ENCODE results near the gene SEMA4G. TPM values are rescaled to one million over a fixed set of nuclear protein-coding genes. Genes with fewer than 3 reads are reported as not detected.

SEMA4G gene
- total RNA-seq, 1 experiment from 2014 or later, result not detected

GRCh38 chr10:100980711-100981110 is 11.4 kb downstream of the SEMA4G start:
- peaks cover 3% of the 10 kb centered on the region for H3K4me1 ChIP-seq (ENCODE audit: low read length)
- no peaks in the 10 kb centered on the region for H3K27me3 ChIP-seq (ENCODE audit: low read length)
- H3K9me3 ChIP-seq (ENCODE audit: low read length), result no peaks in the 10 kb centered on the region
- no peak for DNase-seq
- H3K79me2 ChIP-seq (ENCODE audit: low read length), result peaks cover under 1% of the 10 kb centered on the region; the same call in 1 of the 2 replicates
- H4K20me1 ChIP-seq (ENCODE audit: insufficient read depth, low read depth, low read length), result no peaks in the 10 kb centered on the region
- no peak overlapping the region for H3K27ac ChIP-seq (ENCODE audit: low read length)
- H3K9ac ChIP-seq (ENCODE audit: low read length), result no peak overlapping the region
- no peak overlapping the region for H2AFZ ChIP-seq (ENCODE audit: low read length)
- H3K9me2 ChIP-seq (replicated peaks; ENCODE audit: insufficient read depth, low read length), result no peaks in the 10 kb centered on the region
- H3K4me3 ChIP-seq (ENCODE audit: low read length), result no peak overlapping the region
- peaks cover 4% of the 10 kb centered on the region; the same call in 1 of the 2 replicates for H3K36me3 ChIP-seq (ENCODE audit: insufficient read depth, low read length)
- no peak overlapping the region for H3K4me2 ChIP-seq (ENCODE audit: low read depth, low read length, poor library complexity, severe bottlenecking)

GRCh38 chr10:100981178-100981772 is 12.0 kb downstream of the SEMA4G start:
- no peak overlapping the region for H3K9ac ChIP-seq (ENCODE audit: low read length)
- DNase-seq, result no peak
- H2AFZ ChIP-seq (ENCODE audit: low read length), result no peak overlapping the region

DNA sequence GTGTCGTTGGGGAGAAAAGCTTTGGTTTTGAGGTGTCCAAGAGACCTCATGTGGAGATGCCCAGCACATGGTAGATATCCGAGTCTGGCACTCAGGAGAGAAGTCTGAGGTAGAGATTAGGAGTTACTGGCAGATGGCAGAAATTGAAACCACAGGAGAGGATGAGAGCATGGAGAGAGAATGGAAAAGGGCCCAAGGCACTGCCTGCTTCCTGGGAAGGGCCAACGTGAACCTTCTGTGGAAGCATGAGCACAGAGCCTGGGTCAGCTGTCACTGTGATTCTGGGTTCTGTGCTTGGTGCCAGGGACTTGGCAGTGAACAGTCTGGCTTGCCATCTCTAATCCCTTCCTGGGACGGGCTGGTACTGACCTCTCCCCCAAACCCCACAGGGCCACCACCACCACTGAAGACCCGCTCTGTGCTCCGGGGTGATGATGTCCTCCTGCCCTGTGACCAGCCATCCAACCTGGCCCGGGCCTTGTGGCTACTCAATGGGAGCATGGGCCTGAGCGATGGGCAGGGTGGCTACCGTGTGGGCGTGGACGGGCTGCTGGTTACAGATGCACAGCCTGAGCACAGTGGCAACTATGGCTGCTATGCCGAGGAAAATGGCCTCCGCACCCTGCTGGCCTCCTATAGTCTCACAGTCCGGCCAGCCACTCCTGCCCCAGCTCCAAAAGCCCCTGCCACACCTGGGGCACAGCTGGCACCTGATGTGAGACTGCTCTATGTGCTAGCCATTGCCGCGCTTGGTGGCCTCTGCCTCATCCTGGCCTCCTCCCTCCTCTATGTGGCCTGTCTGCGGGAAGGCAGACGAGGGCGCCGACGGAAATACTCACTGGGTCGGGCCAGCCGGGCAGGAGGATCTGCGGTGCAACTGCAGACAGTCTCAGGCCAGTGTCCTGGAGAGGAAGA is 13.9 kb downstream of the SEMA4G start:
- H3K9me2 ChIP-seq (replicated peaks; ENCODE audit: insufficient read depth, low read length), result no peaks in the 10 kb centered on the region
- no peaks in the 10 kb centered on the region for H4K20me1 ChIP-seq (ENCODE audit: insufficient read depth, low read depth, low read length)
- DNase-seq, result no peak
- H3K36me3 ChIP-seq (ENCODE audit: insufficient read depth, low read length), result peaks cover 4% of the 10 kb centered on the region; the same call in 1 of the 2 replicates
- H3K4me2 ChIP-seq (ENCODE audit: low read depth, low read length, poor library complexity, severe bottlenecking), result no peak overlapping the region
- no peak overlapping the region for H3K4me3 ChIP-seq (ENCODE audit: low read length)
- H3K9me3 ChIP-seq (ENCODE audit: low read length), result no peaks in the 10 kb centered on the region
- no peak overlapping the region for H3K27ac ChIP-seq (ENCODE audit: low read length)
- H3K4me1 ChIP-seq (ENCODE audit: low read length), result peaks cover 15% of the 10 kb centered on the region
- H3K9ac ChIP-seq (ENCODE audit: low read length), result no peak overlapping the region
- H2AFZ ChIP-seq (ENCODE audit: low read length), result no peak overlapping the region
- H3K27me3 ChIP-seq (ENCODE audit: low read length), result no peaks in the 10 kb centered on the region
- peaks cover 24% of the 10 kb centered on the region for H3K79me2 ChIP-seq (ENCODE audit: low read length)

More at GRCh38 chr10:100981178-100981772, 12.0 kb downstream of the SEMA4G start:
- H3K79me2 ChIP-seq (ENCODE audit: low read length), result peaks cover 6% of the 10 kb centered on the region
- no peak overlapping the region for H3K4me3 ChIP-seq (ENCODE audit: low read length)
- no peaks in the 10 kb centered on the region for H4K20me1 ChIP-seq (ENCODE audit: insufficient read depth, low read depth, low read length)
- H3K4me2 ChIP-seq (ENCODE audit: low read depth, low read length, poor library complexity, severe bottlenecking), result no peak overlapping the region
- H3K36me3 ChIP-seq (ENCODE audit: insufficient read depth, low read length), result peaks cover 4% of the 10 kb centered on the region; the same call in 1 of the 2 replicates
- H3K27ac ChIP-seq (ENCODE audit: low read length), result no peak overlapping the region
- no peaks in the 10 kb centered on the region for H3K27me3 ChIP-seq (ENCODE audit: low read length)
- no peaks in the 10 kb centered on the region for H3K9me3 ChIP-seq (ENCODE audit: low read length)
- no peaks in the 10 kb centered on the region for H3K9me2 ChIP-seq (replicated peaks; ENCODE audit: insufficient read depth, low read length)
- peaks cover 8% of the 10 kb centered on the region for H3K4me1 ChIP-seq (ENCODE audit: low read length)

DNA sequence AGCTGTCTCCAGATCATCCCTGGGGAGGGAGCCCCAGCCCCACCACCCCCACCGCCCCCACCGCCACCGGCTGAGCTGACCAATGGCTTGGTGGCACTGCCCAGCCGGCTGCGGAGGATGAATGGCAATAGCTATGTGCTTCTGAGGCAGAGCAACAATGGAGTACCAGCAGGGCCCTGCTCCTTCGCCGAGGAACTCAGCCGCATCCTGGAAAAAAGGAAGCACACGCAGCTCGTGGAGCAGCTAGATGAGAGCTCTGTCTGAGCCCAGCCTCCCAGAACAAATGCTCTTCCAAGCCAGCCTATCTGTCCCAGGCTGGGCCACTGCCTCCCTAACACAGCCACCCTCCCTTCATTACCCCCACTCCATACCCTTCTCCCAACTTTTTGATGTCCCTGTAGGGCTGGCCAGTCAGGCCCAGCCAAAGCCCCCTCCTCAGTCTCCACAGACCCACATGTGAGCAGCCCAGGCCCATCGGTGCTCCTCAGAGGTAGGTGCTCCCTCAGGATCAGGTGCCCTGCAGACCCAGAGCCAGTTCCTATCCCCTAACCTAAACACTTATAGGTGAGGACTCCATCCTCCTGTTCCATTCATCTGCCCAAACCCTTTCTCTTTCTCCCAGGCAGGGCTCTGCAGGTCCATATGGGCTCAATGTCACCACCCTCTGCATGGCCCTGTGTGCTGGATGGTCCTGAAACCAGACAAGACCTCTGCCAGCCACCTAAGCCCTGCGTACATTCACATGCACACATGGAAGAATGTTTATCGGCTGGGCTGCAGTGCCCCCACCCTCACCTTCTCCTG is 14.8 kb downstream of the SEMA4G start:
- Histone ChIP-seq H3K4me1 (ENCODE audit: low read length) (peaks cover 24% of the 10 kb centered on the region), H3K4me3 (ENCODE audit: low read length) (no peak overlapping the region), H3K4me2 (ENCODE audit: low read depth, low read length, poor library complexity, severe bottlenecking) (no peak overlapping the region), H2AFZ (ENCODE audit: low read length) (no peak overlapping the region), H4K20me1 (ENCODE audit: insufficient read depth, low read depth, low read length) (peaks cover 7% of the 10 kb centered on the region), H3K36me3 (ENCODE audit: insufficient read depth, low read length) (peaks cover 11% of the 10 kb centered on the region; the same call in 1 of the 2 replicates), H3K27ac (ENCODE audit: low read length) (no peak overlapping the region), H3K79me2 (ENCODE audit: low read length) (peaks cover 33% of the 10 kb centered on the region), H3K27me3 (ENCODE audit: low read length) (no peaks in the 10 kb centered on the region), H3K9me2 (replicated peaks; ENCODE audit: insufficient read depth, low read length) (no peaks in the 10 kb centered on the region), H3K9ac (ENCODE audit: low read length) (no peak overlapping the region), H3K9me3 (ENCODE audit: low read length) (no peaks in the 10 kb centered on the region)
- DNase-seq, result no peak

DNA sequence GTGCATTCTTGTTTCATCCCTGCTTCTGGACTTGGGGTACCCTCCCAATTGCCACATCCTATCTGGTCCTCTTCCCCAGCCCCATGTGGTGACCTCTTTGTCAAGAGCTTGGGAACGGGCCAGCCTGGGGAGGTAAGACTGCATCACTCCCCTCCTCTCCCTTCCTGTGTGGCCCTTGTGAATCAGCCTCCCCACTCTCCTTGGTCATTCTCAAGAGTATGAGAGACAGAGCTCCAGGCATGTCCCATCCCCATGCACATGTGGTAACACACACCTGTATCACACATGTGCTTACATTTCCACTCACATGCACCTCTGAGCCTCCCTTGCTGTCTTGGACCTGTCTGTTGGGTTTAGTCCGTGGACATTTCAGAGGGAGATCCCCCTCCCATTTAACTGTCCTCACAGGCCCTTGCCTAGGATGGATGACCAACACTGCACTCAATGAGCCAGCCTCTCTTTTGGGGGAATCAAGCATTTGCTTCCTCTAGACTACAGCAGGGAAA is 15.4 kb downstream of the SEMA4G start:
- Histone ChIP-seq H3K9me2 (replicated peaks; ENCODE audit: insufficient read depth, low read length) (no peaks in the 10 kb centered on the region), H3K27me3 (ENCODE audit: low read length) (no peaks in the 10 kb centered on the region), H3K36me3 (ENCODE audit: insufficient read depth, low read length) (peaks cover 17% of the 10 kb centered on the region; the same call in 1 of the 2 replicates), H4K20me1 (ENCODE audit: insufficient read depth, low read depth, low read length) (peaks cover 12% of the 10 kb centered on the region), H3K9me3 (ENCODE audit: low read length) (no peaks in the 10 kb centered on the region), H3K79me2 (ENCODE audit: low read length) (peaks cover 39% of the 10 kb centered on the region), H3K4me1 (ENCODE audit: low read length) (peaks cover 30% of the 10 kb centered on the region), H3K27ac (ENCODE audit: low read length) (no peak overlapping the region), H3K9ac (ENCODE audit: low read length) (no peak overlapping the region), H3K4me3 (ENCODE audit: low read length) (no peak overlapping the region), H3K4me2 (ENCODE audit: low read depth, low read length, poor library complexity, severe bottlenecking) (no peak overlapping the region), H2AFZ (ENCODE audit: low read length) (no peak overlapping the region)
- DNase-seq, result no peak

- no peak overlapping the region for H3K9ac ChIP-seq (ENCODE audit: low read length)
- H3K79me2 ChIP-seq (ENCODE audit: low read length), result peaks cover 43% of the 10 kb centered on the region
- H3K9me2 ChIP-seq (replicated peaks; ENCODE audit: insufficient read depth, low read length), result no peaks in the 10 kb centered on the region
- no peak overlapping the region for H3K4me3 ChIP-seq (ENCODE audit: low read length)
- H3K27ac ChIP-seq (ENCODE audit: low read length), result no peak overlapping the region
- peak overlapping the region; percentile 89 for H3K4me2 ChIP-seq (ENCODE audit: low read depth, low read length, poor library complexity, severe bottlenecking)
- no peak overlapping the region for H2AFZ ChIP-seq (ENCODE audit: low read length)
- no peaks in the 10 kb centered on the region for H3K27me3 ChIP-seq (ENCODE audit: low read length)
- H3K9me3 ChIP-seq (ENCODE audit: low read length), result no peaks in the 10 kb centered on the region
- H3K36me3 ChIP-seq (ENCODE audit: insufficient read depth, low read length), result peaks cover 22% of the 10 kb centered on the region; the same call in 1 of the 2 replicates
- DNase-seq, result no peak
- H4K20me1 ChIP-seq (ENCODE audit: insufficient read depth, low read depth, low read length), result peaks cover 13% of the 10 kb centered on the region
- H3K4me1 ChIP-seq (ENCODE audit: low read length), result peaks cover 32% of the 10 kb centered on the region
These were observed 16.0 kb downstream of the SEMA4G start for GRCh38 chr10:100985336-100985735.

- Histone ChIP-seq H3K36me3 (ENCODE audit: insufficient read depth, low read length) (peaks cover 29% of the 10 kb centered on the region; the same call in 1 of the 2 replicates), H3K4me3 (ENCODE audit: low read length) (peak overlapping the region; percentile 94), H4K20me1 (ENCODE audit: insufficient read depth, low read depth, low read length) (peaks cover 17% of the 10 kb centered on the region), H3K9ac (ENCODE audit: low read length) (peak overlapping the region; percentile 85), H3K9me3 (ENCODE audit: low read length) (no peaks in the 10 kb centered on the region), H3K9me2 (replicated peaks; ENCODE audit: insufficient read depth, low read length) (no peaks in the 10 kb centered on the region), H3K79me2 (ENCODE audit: low read length) (peaks cover 46% of the 10 kb centered on the region), H3K4me2 (ENCODE audit: low read depth, low read length, poor library complexity, severe bottlenecking) (peak overlapping the region; percentile 89), H2AFZ (ENCODE audit: low read length) (peak overlapping the region; percentile 23), H3K27ac (ENCODE audit: low read length) (no peak overlapping the region), H3K4me1 (ENCODE audit: low read length) (peaks cover 32% of the 10 kb centered on the region), H3K27me3 (ENCODE audit: low read length) (no peaks in the 10 kb centered on the region)
- no peak for DNase-seq
These were observed 17.3 kb downstream of the SEMA4G start for GRCh38 chr10:100986623-100986951.
